Right lobe of liver (tissue), 4 donors: ENCODE results near the gene NUP62CL.

Experiments
- POLR2A ChIP-seq: fragments of 450-650 bp; IDR thresholded peaks from one replicate; pipeline ENCODE4 v1.6.1; 2017; ENCODE audit warnings: antibody characterized with exemption, mild to moderate bottlenecking
- TF ChIP-seq, protein P1 (sequence below), 4 donors: fragments of 200-600 bp in 3 of 4; fragments of 450-650 bp in 1 of 4; IDR thresholded peaks; one replicate each; pipeline versions ENCODE4 v1.5.1 to v1.8.0; 2016 to 2022; ENCODE audit warnings: antibody characterized with exemption in 4 of 4, mild to moderate bottlenecking in 2 of 4
- donor health status: DM: no; HTN: no; CAD: no.
- donor health status: DM: no; HTN: no; CAD: no.
- donor health status: DM: no; HTN: yes; CAD: no.

DNA sequence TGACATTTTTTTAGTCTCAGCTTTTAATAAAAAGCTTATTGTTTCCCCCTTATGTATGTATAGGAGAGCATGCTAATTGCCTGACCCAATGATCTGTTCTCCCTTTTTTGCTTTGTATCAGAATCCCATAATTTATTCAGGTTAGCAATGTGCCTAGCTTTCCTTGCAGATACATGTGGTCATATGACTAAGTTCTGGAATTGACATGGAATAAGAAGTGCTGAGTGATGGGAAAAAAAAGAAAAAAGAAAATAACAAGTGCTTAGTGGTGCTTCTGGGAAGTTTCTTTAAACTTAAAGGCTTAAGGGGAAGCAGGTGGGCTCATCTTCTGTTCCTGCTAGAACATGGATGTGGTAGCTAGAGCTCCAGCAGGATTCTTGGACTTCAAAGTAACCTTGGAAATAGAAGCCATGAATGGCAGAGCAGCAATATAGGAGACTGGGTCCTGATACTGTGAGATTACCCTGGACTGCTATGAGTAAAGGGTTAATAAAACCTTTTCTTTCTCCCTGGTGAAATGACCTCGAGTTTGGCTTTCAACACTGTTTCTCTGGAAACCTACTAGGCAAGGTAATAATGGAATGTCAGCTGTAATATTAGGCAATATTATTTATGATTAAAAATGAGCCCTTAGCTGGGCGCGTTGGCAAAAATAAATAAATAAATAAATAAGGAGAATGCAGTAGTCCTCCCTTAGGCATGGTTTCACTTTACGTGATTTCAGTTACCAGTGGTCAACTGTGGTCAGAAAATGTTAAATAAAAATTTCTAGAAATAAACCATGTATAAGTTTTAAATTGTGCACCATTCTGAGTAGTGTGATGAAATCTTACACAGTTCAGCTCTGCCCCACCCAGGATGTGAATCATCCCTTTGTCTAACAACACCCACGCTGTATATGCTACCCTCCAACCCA, 70.9 kb downstream of the NUP62CL start:
- TF ChIP-seq, protein P1, sequence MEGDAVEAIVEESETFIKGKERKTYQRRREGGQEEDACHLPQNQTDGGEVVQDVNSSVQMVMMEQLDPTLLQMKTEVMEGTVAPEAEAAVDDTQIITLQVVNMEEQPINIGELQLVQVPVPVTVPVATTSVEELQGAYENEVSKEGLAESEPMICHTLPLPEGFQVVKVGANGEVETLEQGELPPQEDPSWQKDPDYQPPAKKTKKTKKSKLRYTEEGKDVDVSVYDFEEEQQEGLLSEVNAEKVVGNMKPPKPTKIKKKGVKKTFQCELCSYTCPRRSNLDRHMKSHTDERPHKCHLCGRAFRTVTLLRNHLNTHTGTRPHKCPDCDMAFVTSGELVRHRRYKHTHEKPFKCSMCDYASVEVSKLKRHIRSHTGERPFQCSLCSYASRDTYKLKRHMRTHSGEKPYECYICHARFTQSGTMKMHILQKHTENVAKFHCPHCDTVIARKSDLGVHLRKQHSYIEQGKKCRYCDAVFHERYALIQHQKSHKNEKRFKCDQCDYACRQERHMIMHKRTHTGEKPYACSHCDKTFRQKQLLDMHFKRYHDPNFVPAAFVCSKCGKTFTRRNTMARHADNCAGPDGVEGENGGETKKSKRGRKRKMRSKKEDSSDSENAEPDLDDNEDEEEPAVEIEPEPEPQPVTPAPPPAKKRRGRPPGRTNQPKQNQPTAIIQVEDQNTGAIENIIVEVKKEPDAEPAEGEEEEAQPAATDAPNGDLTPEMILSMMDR (IDR thresholded peaks at IDR 0.05), result no peak
- TF ChIP-seq POLR2A, result no peak
